ENCODE data around the gene WNT11.
A peak's percentile ranks its signal among the peaks of the same experiment; 100 is the strongest.

WNT11 gene

DNA sequence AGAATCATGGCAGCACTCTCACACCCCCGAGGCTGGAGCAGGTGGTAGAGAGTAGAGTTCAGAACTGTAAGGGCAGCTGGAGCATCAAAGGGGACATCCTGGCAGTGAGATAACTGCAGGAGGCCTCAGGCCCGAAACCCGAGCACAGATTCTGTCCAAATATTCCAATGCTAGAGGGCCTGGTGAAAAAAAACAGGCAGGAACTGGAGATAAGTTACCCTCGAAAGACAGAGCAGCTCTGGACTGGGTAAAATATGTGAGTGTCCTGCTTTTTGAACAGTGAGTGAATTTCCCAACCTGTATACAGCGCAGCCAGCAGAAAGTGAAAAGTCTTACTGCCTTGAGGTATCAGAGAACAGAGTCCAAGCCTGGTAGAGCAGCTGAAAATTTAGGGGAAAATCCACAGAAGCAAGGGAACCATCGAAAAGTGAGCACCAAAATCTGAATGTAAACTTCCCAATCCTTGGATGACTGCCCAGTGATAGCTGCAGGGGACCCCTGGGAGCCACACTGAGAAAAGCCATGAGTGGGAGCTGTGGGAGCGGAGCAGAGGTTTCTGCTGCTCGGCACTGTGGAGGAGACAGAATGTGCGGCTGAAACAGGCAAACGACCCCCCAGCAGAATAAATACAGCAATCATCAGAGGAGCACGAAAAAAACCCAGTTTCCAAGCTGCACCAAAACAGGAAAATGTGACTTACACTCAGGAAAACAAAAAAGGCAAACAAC, 50.6 kb downstream of the WNT11 start:
- no peak for DNase-seq (ENCODE audit: low read depth in 2 of 2)

DNA sequence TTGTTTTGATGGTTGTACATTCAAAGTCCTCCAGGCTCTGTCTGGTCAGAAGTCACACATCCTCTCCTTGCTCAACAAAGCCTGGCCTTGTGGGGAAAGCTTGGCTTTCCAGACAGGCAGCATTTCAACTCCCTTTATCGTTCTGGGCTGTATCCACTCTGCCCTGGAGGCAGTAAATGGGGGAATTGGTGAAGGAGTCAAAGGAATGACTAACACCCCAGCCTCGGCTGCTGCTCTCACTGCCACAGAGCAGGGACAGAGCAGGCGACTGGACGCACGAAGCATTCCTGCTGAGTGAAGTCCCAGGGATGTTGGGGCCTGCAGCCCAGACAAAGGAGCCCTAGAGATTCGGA, 52.8 kb downstream of the WNT11 start:
- no peak for DNase-seq (ENCODE audit: low read depth in 2 of 2)

- no peak for DNase-seq (ENCODE audit: low read depth in 2 of 2)
Measured at GRCh38 chr11:76152741-76153570, 53.3 kb downstream of the WNT11 start.

DNA sequence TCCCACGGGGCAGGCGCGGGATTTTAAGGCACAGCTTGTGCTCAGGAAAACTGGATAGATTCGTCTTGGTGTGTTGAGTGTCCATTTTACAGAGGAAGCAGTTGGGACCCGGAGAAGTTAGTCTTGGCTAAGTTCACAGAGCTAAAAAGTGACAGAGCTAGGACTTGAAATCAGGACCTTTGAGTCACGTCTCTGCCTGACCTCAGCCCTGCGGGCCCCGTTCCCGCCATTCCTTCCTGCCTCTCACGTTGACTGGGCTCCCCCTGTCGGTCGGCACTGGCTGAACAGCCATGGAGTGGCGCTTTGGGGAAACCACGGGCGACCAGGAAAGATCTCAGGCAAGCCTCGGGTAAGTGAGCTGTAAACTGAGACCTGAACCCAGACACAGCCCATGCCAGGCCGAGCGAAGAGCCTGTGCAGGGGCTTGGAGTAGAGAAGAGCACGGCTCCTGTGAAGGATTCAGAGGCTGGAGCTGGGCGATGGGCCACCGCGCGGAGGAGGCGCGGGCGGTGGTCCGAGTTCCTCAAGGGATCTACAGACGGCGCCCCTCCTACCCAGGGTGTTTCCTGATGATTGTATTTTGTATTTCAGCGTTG, 54.1 kb downstream of the WNT11 start:
- peak; percentile 86 to 89 for DNase-seq (ENCODE audit: low read depth in 2 of 2)

GRCh38 chr11:76151556-76152085, 54.7 kb downstream of the WNT11 start:
- no peak for DNase-seq (ENCODE audit: low read depth in 2 of 2)

- no peak for DNase-seq (ENCODE audit: low read depth in 2 of 2)
Measured at GRCh38 chr11:76150141-76150540, 56.2 kb downstream of the WNT11 start.

GRCh38 chr11:76149713-76150112, 56.6 kb downstream of the WNT11 start:
- no peak for DNase-seq (ENCODE audit: low read depth in 2 of 2)

GRCh38 chr11:76148941-76149613, 57.2 kb downstream of the WNT11 start:
- DNase-seq (ENCODE audit: low read depth in 2 of 2), result no peak

GRCh38 chr11:76148231-76148630, 58.1 kb downstream of the WNT11 start:
- DNase-seq (ENCODE audit: low read depth in 2 of 2), result no peak

- DNase-seq (ENCODE audit: low read depth in 2 of 2), result no peak
Measured at GRCh38 chr11:76147106-76147740, 59.1 kb downstream of the WNT11 start.

- no peak for DNase-seq (ENCODE audit: low read depth in 2 of 2)
Measured at GRCh38 chr11:76143274-76143673, 63.0 kb downstream of the WNT11 start.

DNA sequence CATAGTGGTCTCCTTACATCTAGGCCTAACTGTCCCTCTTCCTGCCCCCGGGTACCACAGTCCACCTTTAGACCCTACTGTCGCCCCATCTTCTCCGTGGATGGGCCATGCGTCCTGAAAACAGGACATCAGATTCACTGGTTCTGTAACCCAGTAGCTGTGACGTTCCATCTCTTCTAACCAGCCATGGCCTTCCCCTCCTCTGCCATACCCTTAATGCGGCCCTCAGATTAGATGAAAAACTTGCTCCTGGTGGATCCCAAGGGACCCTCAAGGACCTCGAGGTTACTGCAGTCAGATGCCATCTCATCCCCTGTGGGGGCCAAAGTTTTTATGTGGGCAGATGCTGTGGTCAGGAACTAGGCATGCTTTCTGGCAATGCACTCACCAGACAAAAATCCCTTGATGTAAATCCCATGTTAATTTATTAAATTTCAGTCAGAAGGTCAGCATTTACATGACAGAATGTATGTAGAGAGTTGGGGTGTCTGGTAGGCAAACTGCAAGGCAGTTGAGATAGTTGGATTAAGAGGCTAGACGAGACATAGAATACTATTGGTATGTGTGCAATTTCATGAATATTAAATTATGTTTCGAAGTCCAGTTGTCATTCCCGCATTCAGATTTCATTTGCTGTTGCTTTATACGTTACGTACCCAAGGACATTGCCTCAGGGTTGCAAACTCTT, 64.3 kb downstream of the WNT11 start:
- no peak for DNase-seq (ENCODE audit: low read depth in 2 of 2)

GRCh38 chr11:76140912-76141574, 65.3 kb downstream of the WNT11 start:
- no peak for DNase-seq (ENCODE audit: low read depth in 2 of 2)

- DNase-seq (ENCODE audit: low read depth in 2 of 2), result no peak
Measured at GRCh38 chr11:76139314-76139713, 67.0 kb downstream of the WNT11 start.
